ENCODE measurements around the gene SMAP1.
"Not testable (repeated sequence)": the region's sequence is repeated elsewhere in the genome, so short reads cannot be mapped to it uniquely, and the experiment has no call there.

The SMAP1 gene

GRCh38 chr6:70764706-70765105, 97.0 kb downstream of the SMAP1 start:
- Histone ChIP-seq H3K9me3 (no peaks in the 10 kb centered on the region), H3K36me3 (peaks cover 9% of the 10 kb centered on the region), H3K27ac (no peak overlapping the region), H3K27me3 (no peaks in the 10 kb centered on the region), H3K4me3 (ENCODE audit: low read depth in 1 of 2, low read length in 1 of 2) (no peak overlapping the region), H3K4me1 (ENCODE audit: control insufficient read depth in 1 of 2, insufficient read depth in 1 of 2, low read depth in 1 of 2, low read length in 1 of 2) (no peaks in the 10 kb centered on the region)
- no peak for TF ChIP-seq CTCF (IDR thresholded peaks at IDR 0.05)

GRCh38 chr6:70771351-70771750, 103.7 kb downstream of the SMAP1 start:
- not testable (repeated sequence) for H3K4me3 ChIP-seq (ENCODE audit: low read depth in 1 of 2, low read length in 1 of 2); H3K27ac ChIP-seq; H3K9me3 ChIP-seq; H3K27me3 ChIP-seq; H3K4me1 ChIP-seq (ENCODE audit: control insufficient read depth in 1 of 2, insufficient read depth in 1 of 2, low read depth in 1 of 2, low read length in 1 of 2); H3K36me3 ChIP-seq

- no peaks in the 10 kb centered on the region for H3K27me3 ChIP-seq
- H3K4me3 ChIP-seq (ENCODE audit: low read depth in 1 of 2, low read length in 1 of 2) = no peak overlapping the region
- TF ChIP-seq CTCF (IDR thresholded peaks at IDR 0.05) = no peak
- no peaks in the 10 kb centered on the region for H3K36me3 ChIP-seq
- H3K9me3 ChIP-seq = no peaks in the 10 kb centered on the region
- no peak overlapping the region for H3K27ac ChIP-seq
- no peaks in the 10 kb centered on the region for H3K4me1 ChIP-seq (ENCODE audit: control insufficient read depth in 1 of 2, insufficient read depth in 1 of 2, low read depth in 1 of 2, low read length in 1 of 2)
Observed at GRCh38 chr6:70779934-70780333, 112.3 kb downstream of the SMAP1 start.

- Histone ChIP-seq H3K27me3 (no peaks in the 10 kb centered on the region), H3K4me3 (ENCODE audit: low read depth in 1 of 2, low read length in 1 of 2) (no peak overlapping the region), H3K9me3 (no peaks in the 10 kb centered on the region), H3K4me1 (ENCODE audit: control insufficient read depth in 1 of 2, insufficient read depth in 1 of 2, low read depth in 1 of 2, low read length in 1 of 2) (no peaks in the 10 kb centered on the region), H3K27ac (no peak overlapping the region), H3K36me3 (no peaks in the 10 kb centered on the region)
- no peak for TF ChIP-seq CTCF (IDR thresholded peaks at IDR 0.05)
Observed at GRCh38 chr6:70790483-70791224, 123.0 kb downstream of the SMAP1 start.

GRCh38 chr6:70797625-70798024, 129.9 kb downstream of the SMAP1 start:
- Histone ChIP-seq H3K4me1 (ENCODE audit: control insufficient read depth in 1 of 2, insufficient read depth in 1 of 2, low read depth in 1 of 2, low read length in 1 of 2) (no peaks in the 10 kb centered on the region), H3K9me3 (no peaks in the 10 kb centered on the region), H3K4me3 (ENCODE audit: low read depth in 1 of 2, low read length in 1 of 2) (no peak overlapping the region), H3K27me3 (no peaks in the 10 kb centered on the region), H3K27ac (no peak overlapping the region), H3K36me3 (no peaks in the 10 kb centered on the region)
- no peak for TF ChIP-seq CTCF (IDR thresholded peaks at IDR 0.05)

GRCh38 chr6:70806086-70806485, 138.4 kb downstream of the SMAP1 start:
- Histone ChIP-seq H3K9me3 (no peaks in the 10 kb centered on the region), H3K36me3 (peaks cover 13% of the 10 kb centered on the region), H3K27me3 (no peaks in the 10 kb centered on the region), H3K4me1 (ENCODE audit: control insufficient read depth in 1 of 2, insufficient read depth in 1 of 2, low read depth in 1 of 2, low read length in 1 of 2) (no peaks in the 10 kb centered on the region), H3K4me3 (ENCODE audit: low read depth in 1 of 2, low read length in 1 of 2) (no peak overlapping the region), H3K27ac (no peak overlapping the region)
- TF ChIP-seq CTCF (IDR thresholded peaks at IDR 0.05) = no peak

Measured in neutrophil (primary cell).